HepG2 (cell line): ENCODE data around the gene PPA2. TPM values are rescaled to one million over a fixed set of nuclear protein-coding genes. Genes with fewer than 3 reads are reported as not detected.
A peak's percentile ranks its signal among the peaks of the same experiment; 100 is the strongest.

Experiments
- ATAC-seq: fragments of 200-7000 bp; cut with Tn5 transposase; 3 replicates; pipeline ENCODE4 v1.9.1; 2020; ENCODE audit warnings: mild to moderate bottlenecking, moderate library complexity
- BruUV-seq: library from RNA; stranded (reverse); fragments of 400-500 nt; replicated peaks from 2 replicates; lab custom pipeline; 2021; lab: Mats Ljungman, UMichigan
- CTCF ChIA-PET: fragments of 300-600 bp; formaldehyde crosslinking; extraction: SDS; loops from one replicate; lab custom pipeline; 2021; ENCODE audit warnings: low total read pairs, inconsistent platforms, low intra/inter-chr PET ratio; lab: Yijun Ruan, JAX
- POLR2A ChIA-PET: fragments of 350-600 bp; sonication (Branson Sonifier 250); formaldehyde crosslinking; loops from one replicate; lab custom pipeline; 2020; ENCODE audit warnings: antibody characterized with exemption, inconsistent platforms; lab: Yijun Ruan, JAX
- DNase-seq: peaks from one replicate; pipeline ENCODE4 v3.0.0-alpha.2; 2015; ENCODE audit warnings: low spot score
- FAIRE-seq: peaks from 3 replicates; lab custom pipeline; 2011; peaks lifted over from hg19 to GRCh38; lab: Jason Lieb, UNC
- H2AFZ ChIP-seq: one replicate; pipeline ENCODE4 v1.6.1; 2011; ENCODE audit warnings: low read length, inconsistent platforms
- H3K27ac ChIP-seq: fragments of 300-600 bp; 3 replicates; pipeline ENCODE4 v1.8.0; 2011; ENCODE audit warnings: mixed run types, mild to moderate bottlenecking, mixed read lengths, low read length, inconsistent platforms; ENCODE audit not compliant: insufficient read depth; ENCODE audit errors: extremely low read length
- H3K27me3 ChIP-seq, 2 experiments: fragments of 200-600 bp in 1 of 2; 2 replicates in 1 of 2; 3 replicates in 1 of 2; pipeline versions ENCODE4 v1.6.0 to v1.8.0; 2011; ENCODE audit warnings: low read length in 2 of 2, mild to moderate bottlenecking in 2 of 2, moderate library complexity in 2 of 2, inconsistent platforms in 1 of 2; ENCODE audit not compliant: insufficient read depth in 2 of 2, control insufficient read depth in 1 of 2
- H3K36me3 ChIP-seq, 2 experiments: fragments of 200-600 bp in 1 of 2; replicated peaks in 1 of 2; 2 replicates in 1 of 2; 3 replicates in 1 of 2; pipeline versions ENCODE4 v1.5.1 to v1.8.0; 2011; ENCODE audit warnings: low read length in 2 of 2, inconsistent platforms in 1 of 2; ENCODE audit not compliant: insufficient read depth in 2 of 2, control insufficient read depth in 1 of 2
- H3K4me1 ChIP-seq: 2 replicates; pipeline ENCODE4 v1.5.1; 2012; ENCODE audit warnings: low read length, inconsistent platforms; ENCODE audit not compliant: insufficient read depth
- H3K4me2 ChIP-seq: 2 replicates; pipeline ENCODE4 v1.6.0; 2011; ENCODE audit warnings: low read depth, low read length, inconsistent platforms
- H3K4me3 ChIP-seq, 3 experiments: fragments of 200-600 bp in 1 of 3; sonication (generic), shearing (Covaris generic) in 1 of 3; replicated peaks in 1 of 3; 2 replicates each; pipeline ENCODE4 v1.5.1; 2011 to 2016; ENCODE audit warnings: low read length in 3 of 3, inconsistent platforms in 2 of 3, low read depth in 2 of 3, mild to moderate bottlenecking in 2 of 3, control low read depth in 1 of 3, mixed read lengths in 1 of 3; ENCODE audit not compliant: insufficient read depth in 1 of 3
- H3K79me2 ChIP-seq: one replicate; pipeline ENCODE4 v1.6.1; 2011; ENCODE audit warnings: low read length, inconsistent platforms; ENCODE audit not compliant: insufficient read depth
- H3K9ac ChIP-seq: 2 replicates; pipeline ENCODE4 v1.6.0; 2011; ENCODE audit warnings: mild to moderate bottlenecking, low read depth, low read length, inconsistent platforms; ENCODE audit not compliant: insufficient read depth
- H3K9me3 ChIP-seq: 2 replicates; pipeline ENCODE4 v1.5.1; 2012; ENCODE audit warnings: mild to moderate bottlenecking, low read length
- H4K20me1 ChIP-seq: 2 replicates; pipeline ENCODE4 v1.6.0; 2011; ENCODE audit warnings: inconsistent platforms, mild to moderate bottlenecking, low read length, moderate library complexity; ENCODE audit not compliant: insufficient read depth
- IRX3 ChIP-seq: sonication (generic); formaldehyde crosslinking; IDR thresholded peaks from 2 replicates; pipeline ENCODE4 v1.8.1; 2023; ENCODE audit warnings: mild to moderate bottlenecking, low read depth, missing genetic modification reagents, borderline replicate concordance
- MEF2D ChIP-seq: sonication (generic); formaldehyde crosslinking; IDR thresholded peaks from 2 replicates; pipeline ENCODE4 v1.5.1; 2020; ENCODE audit warnings: mild to moderate bottlenecking, missing genetic modification reagents
- MIXL1 ChIP-seq: IDR thresholded peaks from 2 replicates; pipeline ENCODE4 v1.6.1; 2016
- NFIC ChIP-seq: IDR thresholded peaks from 2 replicates; pipeline ENCODE4 v1.6.1; 2012; ENCODE audit warnings: mild to moderate bottlenecking, low read length, inconsistent platforms
- POGZ ChIP-seq: sonication (generic); formaldehyde crosslinking; IDR thresholded peaks from 2 replicates; pipeline ENCODE4 v1.4.0; 2020; ENCODE audit warnings: mild to moderate bottlenecking, missing genetic modification reagents
- SP1 ChIP-seq, 2 experiments: fragments of 450-650 bp in 1 of 2; sonication (generic) in 1 of 2; formaldehyde crosslinking in 1 of 2; IDR thresholded peaks; 2 replicates each; pipeline versions ENCODE4 v1.4.0 to v1.6.1; 2016 to 2020; ENCODE audit warnings: missing genetic modification reagents in 1 of 2
- SP140L ChIP-seq: sonication (generic); formaldehyde crosslinking; IDR thresholded peaks from 2 replicates; pipeline ENCODE4 v1.4.0; 2020; ENCODE audit warnings: missing genetic modification reagents, borderline replicate concordance
- ZNF326 ChIP-seq: sonication (generic); formaldehyde crosslinking; IDR thresholded peaks from 2 replicates; pipeline ENCODE4 v1.4.0; 2020; ENCODE audit warnings: missing genetic modification reagents, borderline replicate concordance
- ZNF703 ChIP-seq: sonication (generic); formaldehyde crosslinking; IDR thresholded peaks from 2 replicates; pipeline ENCODE4 v1.5.1; 2020; ENCODE audit warnings: missing genetic modification reagents, mild to moderate bottlenecking, moderate library complexity, borderline replicate concordance
- ZNF761 ChIP-seq: sonication (generic); formaldehyde crosslinking; conservative IDR thresholded peaks from 2 replicates; pipeline ENCODE4 v1.4.0; 2020; ENCODE audit warnings: mild to moderate bottlenecking, missing genetic modification reagents
- ZNF816 ChIP-seq: sonication (generic); formaldehyde crosslinking; IDR thresholded peaks from 2 replicates; pipeline ENCODE4 v1.8.0; 2022; ENCODE audit warnings: missing genetic modification reagents, mild to moderate bottlenecking, borderline replicate concordance
- ZNF879 ChIP-seq: sonication (generic); formaldehyde crosslinking; IDR thresholded peaks from 2 replicates; pipeline ENCODE4 v1.8.1; 2023; ENCODE audit warnings: missing genetic modification reagents
- WGBS: methylation state at CpG from one replicate; pipeline ENCODE4 v1.1.6; 2017; ENCODE audit warnings: low lambda C conversion rate; 5-methylcytosine and 5-hydroxymethylcytosine counted together
- in situ Hi-C: cut with HindIII; loops from 2 replicates; pipeline ENCODE4 v1.10.0; 2017; ENCODE audit warnings: low pct_unique_long_range_greater_than_20kb; ENCODE audit not compliant: extremely low pct_ligation_motif_present
- intact Hi-C: fragments of 100-400 bp; cut with micrococcal nuclease; formaldehyde crosslinking; loops from one replicate; pipeline ENCODE4 v1.10.0; 2022; ENCODE audit not compliant: unreplicated experiment
- polyA plus RNA-seq, 8 experiments: library from polyadenylated mRNA; depleted of rRNA in 3 of 8; stranded (reverse) in 7 of 8; unstranded in 1 of 8; fragments of >200 nt; fragmentation: Illumina TruSeq in 4 of 8; extraction: Trizol in 4 of 8; gene quantifications; 2 replicates each; pipeline versions ENCODE4 v1.2.1 to v1.2.3, GENCODE V29; 2011 to 2016; ENCODE audit warnings: low read depth in 4 of 8, missing spikeins in 1 of 8, mixed read lengths in 1 of 8; ENCODE audit not compliant: insufficient read depth in 1 of 8
- total RNA-seq, 5 experiments: library from RNA; depleted of rRNA; stranded (reverse); fragments of >200 nt; fragmentation: Illumina TruSeq; extraction: Trizol; gene quantifications; 2 replicates each; pipeline ENCODE4 v1.2.3, GENCODE V29; 2016; ENCODE audit warnings: low read depth in 1 of 5
- TF ChIP-seq, protein P1 (sequence below): IDR thresholded peaks from 2 replicates; pipeline ENCODE4 v1.6.1; 2016
- TF ChIP-seq, protein P2 (sequence below): sonication (generic); formaldehyde crosslinking; IDR thresholded peaks from 2 replicates; pipeline ENCODE4 v1.5.0; 2020; ENCODE audit warnings: mild to moderate bottlenecking, missing genetic modification reagents

The PPA2 gene
- total and polyA plus RNA-seq, 2 of the 13 experiments (the other 11 are each of a cell fraction or from before 2014, with no cell fraction given) = 44.2 to 70.6 TPM

DNA sequence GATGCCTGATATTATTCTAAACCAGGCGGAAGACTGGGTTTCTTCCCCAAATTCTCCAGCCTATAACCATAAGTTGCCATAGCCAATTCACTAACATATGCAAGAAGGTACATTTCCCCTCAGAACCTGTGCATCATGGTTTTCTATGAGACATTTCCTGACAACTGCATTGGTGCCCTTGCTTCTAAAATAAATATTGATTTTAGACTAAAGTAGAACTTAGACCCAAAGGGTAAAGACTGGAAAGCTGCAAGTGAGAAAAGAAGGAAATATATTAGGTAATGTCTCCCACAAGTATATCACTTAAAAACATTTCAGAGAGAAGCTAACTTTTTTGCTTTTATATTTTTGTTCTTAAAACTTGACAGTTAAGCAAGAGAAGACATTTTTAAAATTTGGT is 125.1 kb downstream of the PPA2 start (continued):
- no peak for TF ChIP-seq ZNF816
- 0 out of 2 replicates have a peak, but pooled peaks have one; percentile 45 for TF ChIP-seq POGZ (CRISPR knock-in tag)
- no peak for TF ChIP-seq ZNF761 (CRISPR knock-in tag)
- no peak for TF ChIP-seq NFIC
- 0 out of 2 replicates have a peak, but pooled peaks have one; percentile 40 for TF ChIP-seq MIXL1 (CRISPR knock-in tag)
- TF ChIP-seq MEF2D (CRISPR knock-in tag) = no peak

DNA sequence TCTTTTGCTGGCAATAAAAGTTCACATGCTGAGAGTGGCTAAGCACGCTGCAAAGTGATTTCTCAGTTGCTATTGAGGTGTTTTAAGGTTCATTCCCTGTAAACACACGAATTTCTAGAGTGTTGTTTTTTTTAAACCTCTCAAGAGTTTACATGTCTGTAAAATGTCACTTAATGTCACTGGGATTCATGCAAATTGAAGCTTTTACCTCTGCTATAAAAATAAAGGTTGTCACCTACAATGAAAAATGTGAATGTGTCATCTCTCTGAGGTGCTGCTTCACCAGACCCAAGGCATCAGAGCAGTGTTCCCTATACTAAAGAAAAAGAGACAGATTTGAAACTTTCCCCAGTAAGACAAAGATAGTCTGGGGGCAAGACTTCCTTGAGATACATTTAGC is 127.0 kb downstream of the PPA2 start:
- ATAC-seq (no peak), DNase-seq (no peak), FAIRE-seq (no peak)
- intact Hi-C loops (loop anchor here (5.0 kb wide), 2 partner anchors 75 to 200 kb away; partner anchors contain the start of gene TET2), in situ Hi-C loops (no loop called here)
- Histone ChIP-seq H3K4me1 (peaks cover 47% of the 10 kb centered on the region), H3K27ac (no peak overlapping the region), H4K20me1 (no peaks in the 10 kb centered on the region), H3K4me3 (no peak overlapping the region), H2AFZ (no peak overlapping the region), H3K79me2 (no peaks in the 10 kb centered on the region), H3K9me3 (no peaks in the 10 kb centered on the region), H3K4me2 (no peak overlapping the region), H3K27me3 (no peaks in the 10 kb centered on the region), H3K9ac (no peak overlapping the region), H3K36me3 (no peaks in the 10 kb centered on the region)
- no TSS peak for BruUV-seq
- ChIA-PET CTCF (no interaction called here), POLR2A (no interaction called here)
- TF ChIP-seq ZNF326 (CRISPR knock-in tag) (no peak), SP140L (CRISPR knock-in tag) (no peak), ZNF879 (CRISPR knock-in tag) (no peak), IRX3 (CRISPR knock-in tag) (no peak), SP1 (IDR thresholded peaks at IDR 0.05) (no peak), SP1 (CRISPR knock-in tag; IDR thresholded peaks at IDR 0.05) (no peak), ZNF703 (CRISPR knock-in tag) (no peak)
- TF ChIP-seq, protein P1, sequence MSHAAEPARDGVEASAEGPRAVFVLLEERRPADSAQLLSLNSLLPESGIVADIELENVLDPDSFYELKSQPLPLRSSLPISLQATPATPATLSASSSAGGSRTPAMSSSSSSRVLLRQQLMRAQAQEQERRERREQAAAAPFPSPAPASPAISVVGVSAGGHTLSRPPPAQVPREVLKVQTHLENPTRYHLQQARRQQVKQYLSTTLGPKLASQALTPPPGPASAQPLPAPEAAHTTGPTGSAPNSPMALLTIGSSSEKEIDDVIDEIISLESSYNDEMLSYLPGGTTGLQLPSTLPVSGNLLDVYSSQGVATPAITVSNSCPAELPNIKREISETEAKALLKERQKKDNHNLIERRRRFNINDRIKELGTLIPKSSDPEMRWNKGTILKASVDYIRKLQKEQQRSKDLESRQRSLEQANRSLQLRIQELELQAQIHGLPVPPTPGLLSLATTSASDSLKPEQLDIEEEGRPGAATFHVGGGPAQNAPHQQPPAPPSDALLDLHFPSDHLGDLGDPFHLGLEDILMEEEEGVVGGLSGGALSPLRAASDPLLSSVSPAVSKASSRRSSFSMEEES (CRISPR knock-in tag) = no peak
- TF ChIP-seq, protein P2, sequence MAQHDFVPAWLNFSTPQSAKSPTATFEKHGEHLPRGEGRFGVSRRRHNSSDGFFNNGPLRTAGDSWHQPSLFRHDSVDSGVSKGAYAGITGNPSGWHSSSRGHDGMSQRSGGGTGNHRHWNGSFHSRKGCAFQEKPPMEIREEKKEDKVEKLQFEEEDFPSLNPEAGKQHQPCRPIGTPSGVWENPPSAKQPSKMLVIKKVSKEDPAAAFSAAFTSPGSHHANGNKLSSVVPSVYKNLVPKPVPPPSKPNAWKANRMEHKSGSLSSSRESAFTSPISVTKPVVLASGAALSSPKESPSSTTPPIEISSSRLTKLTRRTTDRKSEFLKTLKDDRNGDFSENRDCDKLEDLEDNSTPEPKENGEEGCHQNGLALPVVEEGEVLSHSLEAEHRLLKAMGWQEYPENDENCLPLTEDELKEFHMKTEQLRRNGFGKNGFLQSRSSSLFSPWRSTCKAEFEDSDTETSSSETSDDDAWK = no peak
- 66% methylated on average over 2 of the region's 2 CpGs for WGBS
